Fibroblast of the aortic adventitia (primary cell): ENCODE measurements around the gene NCOA5. TPM values are rescaled to one million over a fixed set of nuclear protein-coding genes. Genes with fewer than 3 reads are reported as not detected.
A peak's percentile ranks its signal among the peaks of the same experiment; 100 is the strongest.

Experiments used
- DNase-seq: peaks from one replicate; pipeline ENCODE4 v3.0.0-alpha.2; 2010; ENCODE audit warnings: low read depth
- H3K4me3 ChIP-seq: 2 replicates; pipeline ENCODE4 v1.5.1; 2011; ENCODE audit warnings: low read depth, mild to moderate bottlenecking, control low read depth, low read length, moderate library complexity
- total RNA-seq: library from RNA; depleted of rRNA; stranded (reverse); fragments of >200 nt; gene quantifications from 2 replicates; pipeline ENCODE4 v1.2.3, GENCODE V29; 2012; ENCODE audit warnings: low replicate concordance
- TF ChIP-seq, protein P1 (sequence below): IDR thresholded peaks from 2 replicates; pipeline ENCODE4 v1.5.1; 2011; ENCODE audit warnings: mild to moderate bottlenecking, low read length, control low read depth, inconsistent platforms; ENCODE audit not compliant: insufficient read depth

NCOA5 gene
- total RNA-seq, 1 donor, result 24.0 TPM

DNA sequence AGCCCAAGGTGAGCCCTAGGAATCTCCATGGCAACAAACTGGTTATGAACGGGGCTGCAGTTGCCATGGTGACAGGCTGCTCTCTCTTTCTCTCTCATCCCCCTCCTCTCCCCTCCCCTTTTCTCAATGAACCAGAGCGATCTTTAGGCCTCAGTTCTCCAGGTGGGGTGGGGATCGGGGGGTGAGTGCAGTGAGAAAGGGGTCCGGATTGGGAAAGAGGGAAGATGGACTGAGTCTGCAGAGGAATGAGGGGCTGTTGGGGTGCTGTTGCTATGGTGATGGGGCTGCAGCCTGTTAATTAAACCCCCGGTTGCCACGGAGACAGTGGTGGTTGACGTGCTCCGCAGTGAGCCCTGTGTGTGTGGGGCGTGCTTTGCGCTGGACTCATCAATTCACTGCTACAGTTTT, 64.4 kb downstream of the NCOA5 start:
- no peak overlapping the region for H3K4me3 ChIP-seq
- TF ChIP-seq, protein P1, sequence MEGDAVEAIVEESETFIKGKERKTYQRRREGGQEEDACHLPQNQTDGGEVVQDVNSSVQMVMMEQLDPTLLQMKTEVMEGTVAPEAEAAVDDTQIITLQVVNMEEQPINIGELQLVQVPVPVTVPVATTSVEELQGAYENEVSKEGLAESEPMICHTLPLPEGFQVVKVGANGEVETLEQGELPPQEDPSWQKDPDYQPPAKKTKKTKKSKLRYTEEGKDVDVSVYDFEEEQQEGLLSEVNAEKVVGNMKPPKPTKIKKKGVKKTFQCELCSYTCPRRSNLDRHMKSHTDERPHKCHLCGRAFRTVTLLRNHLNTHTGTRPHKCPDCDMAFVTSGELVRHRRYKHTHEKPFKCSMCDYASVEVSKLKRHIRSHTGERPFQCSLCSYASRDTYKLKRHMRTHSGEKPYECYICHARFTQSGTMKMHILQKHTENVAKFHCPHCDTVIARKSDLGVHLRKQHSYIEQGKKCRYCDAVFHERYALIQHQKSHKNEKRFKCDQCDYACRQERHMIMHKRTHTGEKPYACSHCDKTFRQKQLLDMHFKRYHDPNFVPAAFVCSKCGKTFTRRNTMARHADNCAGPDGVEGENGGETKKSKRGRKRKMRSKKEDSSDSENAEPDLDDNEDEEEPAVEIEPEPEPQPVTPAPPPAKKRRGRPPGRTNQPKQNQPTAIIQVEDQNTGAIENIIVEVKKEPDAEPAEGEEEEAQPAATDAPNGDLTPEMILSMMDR, result no peak
- DNase-seq, result no peak

DNA sequence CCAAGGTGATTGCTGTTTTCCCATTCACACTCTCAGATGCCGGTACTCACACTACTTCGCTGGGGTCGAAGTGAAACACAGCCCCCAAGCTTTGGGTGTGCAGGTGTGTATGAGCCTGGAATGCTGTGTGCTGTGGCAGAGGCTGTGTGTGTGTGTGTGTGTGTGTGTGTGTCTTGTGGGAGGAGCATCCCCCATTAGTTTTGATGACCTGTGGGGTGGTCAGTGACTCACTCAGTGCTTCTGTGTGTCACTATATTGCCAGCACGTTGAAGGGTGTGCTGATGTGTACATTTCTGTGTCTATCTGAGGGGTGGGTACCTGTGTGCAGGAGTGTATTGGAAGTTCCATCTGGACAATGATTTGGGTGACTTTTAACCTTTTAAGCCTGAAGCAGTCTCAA, 65.8 kb downstream of the NCOA5 start:
- H3K4me3 ChIP-seq, result no peak overlapping the region
- DNase-seq, result no peak
- TF ChIP-seq, protein P1, result no peak

DNA sequence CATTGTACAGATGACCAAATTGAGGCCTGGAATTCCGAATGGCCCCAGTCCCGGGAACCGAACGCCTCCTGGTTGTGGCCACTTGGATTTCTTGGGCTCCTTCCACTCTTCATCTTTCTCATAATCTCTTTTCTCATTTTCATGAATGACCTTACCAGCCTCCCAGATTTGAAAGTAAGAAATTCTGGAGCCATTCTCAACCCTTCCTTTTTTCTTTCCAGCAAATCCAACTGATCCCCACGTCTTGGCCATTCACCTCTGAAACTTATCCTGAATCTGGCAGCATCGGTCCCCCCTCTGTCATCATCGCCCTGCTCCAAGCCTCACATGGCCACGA, 66.6 kb downstream of the NCOA5 start:
- H3K4me3 ChIP-seq, result no peak overlapping the region
- TF ChIP-seq, protein P1, result no peak
- no peak for DNase-seq

DNA sequence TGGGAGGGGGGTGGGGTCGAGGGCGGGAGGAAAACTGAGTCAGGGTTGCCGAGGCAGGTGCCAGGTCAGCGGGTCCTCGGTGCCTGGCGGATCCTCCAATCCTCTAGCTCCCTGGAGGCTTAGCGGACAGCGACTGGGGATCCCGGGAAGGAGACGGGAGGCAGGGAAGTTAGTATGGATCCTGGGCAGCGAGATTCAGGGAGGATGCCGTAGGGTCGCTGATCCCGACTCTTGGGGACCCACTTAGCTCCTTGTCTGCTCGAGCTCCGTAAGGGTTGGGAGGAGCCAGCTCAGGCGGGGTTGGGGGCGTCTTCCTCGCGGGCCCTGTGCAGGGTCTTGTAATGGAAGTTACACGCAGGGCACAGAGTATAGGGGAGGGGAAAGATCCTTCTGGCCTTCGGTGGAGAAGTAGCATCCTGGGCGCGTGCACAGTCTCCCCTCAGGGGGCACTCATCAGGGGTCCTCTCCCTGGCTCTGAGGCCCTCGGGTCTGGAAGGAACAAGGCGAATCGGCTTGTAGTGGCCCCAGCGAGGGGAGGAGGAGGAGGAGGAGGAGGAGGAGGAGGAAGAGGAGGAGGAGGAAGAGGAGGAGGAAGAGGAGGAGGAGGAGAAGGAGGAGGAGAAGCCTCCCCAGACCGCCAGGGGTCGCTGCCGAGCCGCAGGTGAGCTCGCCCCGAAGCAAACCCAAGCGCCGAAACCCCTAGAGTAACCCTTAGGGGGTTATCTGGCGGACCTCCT, 67.2 kb downstream of the NCOA5 start:
- peak; percentile 27 for DNase-seq
- H3K4me3 ChIP-seq, result peak overlapping the region; percentile 45
- TF ChIP-seq, protein P1, result peak; percentile 79

DNA sequence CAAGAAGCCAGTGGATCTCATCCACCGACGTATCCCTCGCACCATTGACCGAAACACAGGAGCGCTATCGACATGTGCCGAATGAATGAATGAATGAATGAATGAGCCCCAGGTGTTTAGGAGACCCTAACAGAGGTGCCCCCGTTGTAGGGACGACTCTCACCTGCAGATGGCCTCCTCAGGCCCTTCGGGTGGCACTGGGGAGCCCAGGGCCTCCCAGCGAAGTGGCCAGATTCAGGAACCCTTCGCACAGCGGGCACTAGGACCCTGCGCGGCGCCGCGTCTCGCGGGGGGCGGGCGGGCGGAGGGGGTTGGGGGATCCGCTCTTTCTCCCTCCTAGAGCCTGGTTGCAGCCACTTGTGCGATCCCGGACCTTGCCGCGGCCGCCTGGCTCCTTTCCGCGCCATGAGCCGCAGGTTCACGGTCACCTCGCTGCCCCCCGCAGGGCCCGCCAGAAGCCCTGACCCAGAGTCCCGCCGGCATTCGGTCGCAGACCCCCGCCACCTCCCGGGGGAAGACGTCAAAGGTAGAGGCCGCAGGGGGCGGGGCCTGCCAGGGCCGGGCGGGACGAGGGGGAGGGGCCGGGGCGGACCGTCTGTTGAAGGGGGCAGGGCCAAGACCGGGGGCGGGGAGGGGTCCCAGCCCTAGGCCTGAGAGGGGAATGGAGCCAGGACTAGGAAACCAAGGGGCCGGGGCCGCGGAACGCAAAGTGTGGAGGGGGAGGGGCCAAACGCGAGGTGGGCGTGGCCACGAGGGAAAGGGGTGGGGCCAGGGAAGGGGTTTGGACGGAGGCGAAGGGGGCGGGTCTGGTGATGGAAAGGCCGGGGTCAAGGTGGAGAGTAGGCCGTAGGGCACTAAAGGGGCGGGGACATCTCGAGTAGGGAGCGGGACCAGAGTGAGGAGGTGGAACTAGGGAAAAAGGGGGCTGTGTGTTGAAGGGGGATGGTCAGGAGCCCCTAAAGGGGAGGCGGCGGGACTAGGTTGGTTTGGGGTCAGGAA, 68.1 kb downstream of the NCOA5 start:
- no peak for DNase-seq
- TF ChIP-seq, protein P1, result no peak
- peak overlapping the region; percentile 58 for H3K4me3 ChIP-seq

DNA sequence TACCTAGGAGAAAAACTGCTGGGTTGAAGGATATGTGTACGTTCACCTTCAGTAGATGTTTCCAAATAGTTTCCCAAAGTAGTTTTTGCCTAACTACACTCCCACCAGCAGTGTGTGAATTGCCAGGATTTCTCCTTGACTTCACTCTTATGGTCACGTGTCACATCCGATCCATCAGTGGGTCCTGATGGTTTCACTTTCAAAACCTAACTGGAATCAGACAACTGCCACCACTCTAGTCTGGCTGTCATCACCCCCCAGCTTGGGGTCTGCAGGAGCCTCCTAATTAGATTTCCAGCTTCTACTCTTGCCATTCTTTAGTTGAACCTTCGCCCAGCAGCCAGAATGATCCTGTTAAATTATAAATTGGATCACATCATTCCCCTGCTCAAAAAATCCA, 69.2 kb downstream of the NCOA5 start:
- no peak overlapping the region for H3K4me3 ChIP-seq
- DNase-seq, result no peak
- TF ChIP-seq, protein P1, result no peak
